ENCODE data around the gene KCNA3.

KCNA3 gene

GRCh38 chr1:110636149-110636935, 38.4 kb downstream of the KCNA3 start:
- no peak for DNase-seq

- DNase-seq, result no peak
Observed at GRCh38 chr1:110635434-110635833, 39.3 kb downstream of the KCNA3 start.

- no peak for DNase-seq
Observed at GRCh38 chr1:110634455-110635311, 40.1 kb downstream of the KCNA3 start.

GRCh38 chr1:110634086-110634454, 40.7 kb downstream of the KCNA3 start:
- DNase-seq, result no peak

- no peak for DNase-seq
Observed at GRCh38 chr1:110633646-110634030, 41.1 kb downstream of the KCNA3 start.

GRCh38 chr1:110631836-110632620, 42.7 kb downstream of the KCNA3 start:
- DNase-seq, result no peak

- DNase-seq, result peak; percentile 64
Observed at GRCh38 chr1:110630839-110631663, 43.7 kb downstream of the KCNA3 start.

GRCh38 chr1:110628323-110629105, 46.2 kb downstream of the KCNA3 start:
- DNase-seq, result no peak

- DNase-seq, result no peak
Observed at GRCh38 chr1:110627764-110628163, 47.0 kb downstream of the KCNA3 start.

GRCh38 chr1:110626889-110627288, 47.9 kb downstream of the KCNA3 start:
- DNase-seq, result no peak

Data from NCI-H1105 treated with DMSO at 0.1 percent for 48 hours (cell line).